A549 (cell line): ENCODE measurements around the gene SETDB1.

Source experiments
- CEBPB ChIP-seq, 2 experiments: fragments of >200 bp in 1 of 2; sonication (Bioruptor Twin) in 1 of 2; formaldehyde crosslinking in 1 of 2; IDR thresholded peaks; 2 replicates each; pipeline ENCODE4 v1.6.1; 2012 to 2016
- CTCF ChIP-seq: fragments of >200 bp; sonication (Bioruptor Twin); formaldehyde crosslinking; IDR thresholded peaks from 3 replicates; pipeline ENCODE4 v1.5.1; 2016
- EHMT2 ChIP-seq: fragments of 200-600 bp; sonication (generic); IDR thresholded peaks from 2 replicates; pipeline ENCODE4 v1.6.1; 2016; ENCODE audit warnings: antibody characterized with exemption, low read depth, mild to moderate bottlenecking, moderate library complexity
- EP300 ChIP-seq, 2 experiments: fragments of >200 bp; sonication (Bioruptor Twin); formaldehyde crosslinking; IDR thresholded peaks; 2 replicates in 1 of 2; 3 replicates in 1 of 2; pipeline ENCODE4 v1.6.1; 2016 to 2017
- ESRRA ChIP-seq: fragments of 150-350 bp; IDR thresholded peaks from 2 replicates; pipeline ENCODE4 v1.6.1; 2014; ENCODE audit warnings: mild to moderate bottlenecking, low read length, borderline replicate concordance
- JUN ChIP-seq, 2 experiments: fragments of >200 bp; sonication (Bioruptor Twin); formaldehyde crosslinking; IDR thresholded peaks; 2 replicates in 1 of 2; 3 replicates in 1 of 2; pipeline ENCODE4 v1.6.1; 2016 to 2017
- MAFK ChIP-seq: fragments of 450-650 bp; IDR thresholded peaks from 2 replicates; pipeline ENCODE4 v1.6.1; 2014; ENCODE audit not compliant: partially characterized antibody
- PBX3 ChIP-seq: IDR thresholded peaks from 2 replicates; pipeline ENCODE4 v1.6.1; 2012
- POLR2A ChIP-seq: IDR thresholded peaks from 2 replicates; pipeline ENCODE4 v1.6.1; 2012; ENCODE audit warnings: mild to moderate bottlenecking, low read length
- RAD21 ChIP-seq, 2 experiments: fragments of >200 bp in 1 of 2; sonication (Bioruptor Twin) in 1 of 2; formaldehyde crosslinking in 1 of 2; IDR thresholded peaks in 1 of 2; conservative IDR thresholded peaks in 1 of 2; 2 replicates in 1 of 2; 3 replicates in 1 of 2; pipeline ENCODE4 v1.6.1; 2012 to 2018; ENCODE audit warnings: inconsistent platforms in 1 of 2
- RCOR1 ChIP-seq: fragments of 150-350 bp; IDR thresholded peaks from 2 replicates; pipeline ENCODE4 v1.6.1; 2014; ENCODE audit warnings: antibody characterized with exemption, low read length, low read depth
- REST ChIP-seq: fragments of 200-600 bp; sonication (generic); IDR thresholded peaks from 2 replicates; pipeline ENCODE4 v1.6.1; 2016; ENCODE audit warnings: antibody characterized with exemption, mild to moderate bottlenecking, moderate library complexity
- RFX5 ChIP-seq: fragments of 450-650 bp; IDR thresholded peaks from 2 replicates; pipeline ENCODE4 v1.7.1; 2014; ENCODE audit warnings: antibody characterized with exemption, mild to moderate bottlenecking, moderate library complexity

- TF ChIP-seq POLR2A (no peak), CTCF (no peak), RFX5 (no peak), EHMT2 (no peak), CEBPB (IDR thresholded peaks at IDR 0.05) (no peak), PBX3 (no peak), JUN (IDR thresholded peaks at IDR 0.05) (no peak), EP300 (IDR thresholded peaks at IDR 0.05) (no peak), REST (no peak), MAFK (no peak), ESRRA (no peak), RAD21 (conservative IDR thresholded peaks at IDR 0.05 in 1 of 2, IDR thresholded peaks at IDR 0.05 in 1 of 2) (no peak), RCOR1 (no peak)
Measured at GRCh38 chr1:151011154-151011850, 85.1 kb downstream of the SETDB1 start.
